Activated T-helper 9 cell treated with anti-CD3 and anti-CD28 coated beads, Interleukin-2, amount 50 U/mL, for 16 hours (primary cell): Measurements from ENCODE around the gene PKD2.

Experiments used
- DNase-seq: peaks from one replicate; pipeline ENCODE4 v3.0.0-alpha.2; 2020; ENCODE audit warnings: low read depth

Gene PKD2

DNA sequence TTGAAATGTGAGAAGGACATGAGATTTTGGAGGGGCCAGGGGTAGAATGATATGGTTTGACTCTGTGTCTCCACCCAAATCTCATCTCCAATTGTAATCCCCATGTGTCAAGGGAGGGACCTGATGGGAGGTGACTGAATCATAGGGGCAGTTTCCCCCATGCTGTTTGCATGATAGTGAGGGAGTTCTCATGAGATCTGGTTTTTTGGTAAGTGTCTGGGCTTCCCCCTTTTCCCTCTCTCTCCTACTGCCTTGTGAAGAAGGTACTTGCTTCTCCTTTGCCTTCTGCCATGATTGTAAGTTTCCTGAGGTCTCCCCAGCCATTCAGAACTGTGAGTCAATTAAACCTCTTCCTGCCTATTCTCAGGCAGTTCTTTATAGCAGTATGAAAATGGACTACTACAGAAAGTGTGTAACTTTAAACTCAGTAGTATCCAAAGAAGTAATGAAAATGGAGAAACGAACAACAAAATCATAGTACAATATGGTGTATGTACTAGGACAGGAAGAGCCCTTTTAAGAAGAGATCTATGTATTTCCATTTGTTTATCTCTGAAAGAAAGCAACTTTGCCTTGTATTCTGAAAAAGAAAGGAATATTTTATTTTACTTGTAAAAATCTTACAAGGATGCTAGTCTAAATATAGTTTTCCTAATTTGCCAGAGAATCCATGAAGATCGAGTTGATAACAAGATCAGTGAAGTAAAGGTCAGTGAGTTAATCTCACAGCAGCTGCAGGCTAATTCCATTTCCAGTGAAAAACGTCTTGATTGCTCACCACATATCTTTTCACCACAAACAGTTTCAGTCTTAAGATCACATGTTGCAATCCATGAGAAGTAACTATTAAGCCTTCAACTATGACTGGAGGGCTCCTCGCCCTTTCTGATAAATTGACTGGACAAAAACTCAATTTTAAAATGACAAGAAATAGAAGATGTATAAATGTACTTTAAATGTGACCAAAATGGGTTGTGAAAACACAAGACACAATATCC, 20.5 kb downstream of the PKD2 start:
- no peak for DNase-seq

- no peak for DNase-seq
Observed at GRCh38 chr4:88028946-88029345, 21.5 kb downstream of the PKD2 start.

DNA sequence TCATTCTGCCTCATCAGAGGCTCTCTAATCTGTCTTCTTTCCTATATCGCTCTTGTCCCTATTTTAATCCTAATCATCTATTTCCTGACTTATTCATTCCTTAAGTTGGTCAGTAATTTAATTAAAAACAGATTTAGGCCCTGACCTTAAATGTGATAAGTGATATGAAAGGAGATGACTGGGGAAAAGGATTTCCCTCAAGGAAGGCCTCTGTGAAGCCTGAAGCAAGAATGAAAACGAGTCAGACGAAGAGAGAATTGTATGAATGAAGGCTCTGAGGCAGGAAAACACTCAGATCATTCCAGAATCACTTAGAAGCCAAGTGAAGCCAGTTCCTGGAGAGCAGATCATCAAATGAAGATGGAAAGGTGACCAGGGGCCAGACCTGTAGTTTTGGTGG, 22.1 kb downstream of the PKD2 start:
- no peak for DNase-seq

- no peak for DNase-seq
Observed at GRCh38 chr4:88030565-88031310, 23.3 kb downstream of the PKD2 start.

GRCh38 chr4:88033309-88033708, 25.9 kb downstream of the PKD2 start:
- no peak for DNase-seq

GRCh38 chr4:88035292-88035691, 27.9 kb downstream of the PKD2 start:
- DNase-seq = no peak

- DNase-seq = no peak
Observed at GRCh38 chr4:88037447-88037846, 30.0 kb downstream of the PKD2 start.

- no peak for DNase-seq
Observed at GRCh38 chr4:88037936-88038335, 30.5 kb downstream of the PKD2 start.

GRCh38 chr4:88040707-88041106, 33.3 kb downstream of the PKD2 start:
- no peak for DNase-seq

DNA sequence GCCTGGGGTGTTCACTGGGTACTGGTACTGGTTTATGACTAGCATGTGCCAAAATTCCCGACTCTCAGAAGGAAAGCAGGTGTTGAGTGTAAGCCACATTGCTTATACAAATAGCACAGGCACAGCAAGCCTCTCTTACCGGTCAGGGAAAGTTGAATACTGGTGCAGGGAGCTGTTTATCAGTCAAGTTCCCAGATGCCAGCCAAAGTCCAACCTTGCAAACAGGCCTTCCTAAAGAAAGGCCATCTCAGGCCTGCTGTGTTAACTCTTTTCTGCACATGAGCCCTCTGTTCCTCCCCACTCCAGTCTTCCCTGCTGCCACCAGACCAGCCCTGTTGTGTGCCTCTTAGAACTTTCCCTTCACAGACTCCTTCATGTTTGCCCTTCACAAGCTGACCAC, 34.2 kb downstream of the PKD2 start:
- no peak for DNase-seq

- no peak for DNase-seq
Observed at GRCh38 chr4:88043001-88043400, 35.6 kb downstream of the PKD2 start.

GRCh38 chr4:88043586-88044340, 36.3 kb downstream of the PKD2 start:
- DNase-seq = no peak

DNA sequence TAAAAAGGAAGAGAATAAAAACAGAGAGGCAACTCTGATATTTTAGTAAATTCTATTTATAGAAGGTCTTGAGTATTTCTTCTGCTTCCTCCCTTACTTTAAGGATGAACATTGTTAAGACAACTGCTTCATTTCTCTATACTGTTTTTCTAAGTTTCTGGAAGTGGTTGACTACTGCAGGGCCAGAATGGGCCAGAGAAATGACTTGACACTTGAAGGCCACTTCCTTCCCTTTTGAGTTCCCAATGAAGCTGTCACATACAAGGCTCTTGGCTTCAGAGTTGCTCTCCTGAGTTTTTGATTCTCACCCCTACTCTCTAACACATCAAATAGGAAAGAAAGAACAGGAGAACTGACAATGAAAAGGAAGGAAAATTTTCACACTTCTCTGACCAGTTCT, 37.6 kb downstream of the PKD2 start:
- no peak for DNase-seq

DNA sequence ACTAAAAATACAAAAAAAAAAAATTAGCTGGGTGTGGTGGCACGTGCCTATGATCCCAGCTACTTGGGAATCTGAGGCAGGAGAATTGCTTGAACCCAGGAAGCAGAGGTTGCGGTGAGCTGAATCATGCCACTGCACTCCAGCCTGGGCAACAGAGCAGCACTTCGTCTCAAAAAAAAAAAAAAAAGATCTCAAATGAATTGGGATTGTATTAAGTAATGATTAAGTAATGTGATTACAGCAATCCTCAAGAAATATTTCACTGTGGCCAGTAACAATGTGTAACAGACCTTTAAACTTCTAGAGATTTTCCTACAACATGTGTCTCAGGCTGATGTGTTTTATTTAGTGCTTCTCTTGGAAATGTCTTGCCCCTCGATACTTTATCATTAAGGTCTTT, 46.8 kb downstream of the PKD2 start:
- no peak for DNase-seq

DNA sequence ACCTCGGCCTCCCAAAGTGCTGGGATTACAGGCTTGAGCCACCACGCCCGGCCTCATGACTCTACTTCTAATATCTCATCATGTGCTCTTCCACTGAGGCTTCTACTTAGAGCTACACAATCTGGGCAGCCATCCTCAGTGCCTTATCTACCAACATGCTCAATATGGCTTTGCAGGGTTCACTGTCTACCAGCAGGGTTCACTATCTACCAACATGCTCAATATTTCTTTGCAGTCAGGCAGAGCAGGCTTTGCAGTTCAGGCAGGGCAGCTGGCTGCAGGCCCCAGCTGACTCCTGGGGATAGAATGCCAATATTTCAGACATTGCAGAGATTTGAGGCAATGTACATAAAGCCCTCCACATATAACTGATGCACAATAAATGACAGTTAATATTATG, 47.5 kb downstream of the PKD2 start:
- DNase-seq = no peak

- DNase-seq = no peak
Observed at GRCh38 chr4:88058295-88058694, 50.9 kb downstream of the PKD2 start.

DNA sequence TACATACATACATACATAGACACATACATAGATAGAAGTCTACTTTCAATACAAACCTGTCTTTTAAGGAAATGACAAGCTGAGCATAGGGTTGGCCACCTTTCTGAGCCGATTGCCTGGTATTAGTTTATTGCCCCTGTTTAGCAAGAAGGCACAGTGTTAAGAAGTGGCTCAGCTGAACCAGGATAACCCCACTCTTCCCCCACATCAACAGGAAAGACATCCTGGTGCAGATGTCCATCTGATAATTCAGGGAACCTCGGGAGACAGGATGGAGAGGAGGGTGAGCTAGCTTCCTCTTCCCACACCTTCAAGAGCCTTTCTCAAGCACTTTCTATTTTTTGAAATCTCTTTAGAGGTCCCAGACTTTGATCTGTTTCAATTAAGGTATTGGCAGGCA, 52.3 kb downstream of the PKD2 start:
- no peak for DNase-seq

- DNase-seq = no peak
Observed at GRCh38 chr4:88060431-88060830, 53.0 kb downstream of the PKD2 start.

- DNase-seq = no peak
Observed at GRCh38 chr4:88062311-88062710, 54.9 kb downstream of the PKD2 start.

- DNase-seq = no peak
Observed at GRCh38 chr4:88062843-88063242, 55.4 kb downstream of the PKD2 start.

DNA sequence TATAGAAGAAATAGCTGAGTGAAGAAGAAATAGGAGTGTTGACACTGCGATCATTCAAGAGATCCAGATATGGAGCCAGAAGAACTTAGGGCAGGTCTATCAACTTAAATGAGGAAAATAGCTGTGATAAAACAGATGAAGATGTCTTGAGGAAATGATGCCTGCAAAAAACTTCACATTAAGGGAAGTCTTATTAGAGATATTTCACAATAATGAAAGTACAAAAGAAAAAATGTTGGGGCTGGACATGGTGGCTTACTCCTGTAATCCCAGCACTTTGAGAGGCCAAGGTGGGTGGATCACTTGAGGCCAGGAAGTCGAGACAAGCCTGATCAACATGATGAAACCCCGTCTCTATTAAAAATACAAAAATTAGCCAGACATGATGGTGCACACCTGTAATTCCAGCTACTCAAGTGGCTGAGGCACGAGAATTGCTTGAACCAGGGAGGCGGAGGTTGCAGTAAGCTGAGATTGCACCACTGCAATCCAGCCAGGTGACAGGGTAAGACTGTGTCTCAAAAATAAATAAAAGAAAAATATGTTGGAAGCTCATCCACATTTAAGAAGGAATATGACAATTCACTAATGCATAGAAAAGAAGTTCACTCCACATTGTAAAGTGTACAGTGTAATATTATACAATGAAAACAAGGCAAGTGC, 56.3 kb downstream of the PKD2 start:
- DNase-seq = no peak

DNA sequence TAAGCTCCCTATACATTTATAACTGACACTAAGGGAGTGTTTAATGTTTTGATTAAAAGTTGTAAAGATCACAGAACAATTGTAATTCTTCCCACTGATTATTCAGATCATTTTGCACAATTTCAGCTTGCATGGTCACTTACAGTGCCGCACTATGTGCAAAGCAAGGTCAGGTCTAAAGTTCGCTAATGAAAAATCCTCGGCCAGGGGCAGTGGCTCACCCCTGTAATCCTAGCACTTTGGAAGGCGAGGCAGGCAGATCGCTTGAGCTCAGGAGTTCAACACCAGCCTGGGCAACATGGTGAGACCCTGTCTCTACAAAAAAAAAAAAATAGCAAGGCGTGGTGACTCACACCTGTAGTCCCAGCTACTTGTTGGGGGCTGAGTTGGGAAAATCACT, 57.0 kb downstream of the PKD2 start:
- DNase-seq = no peak
